Activated CD4-positive, alpha-beta T cell treated with anti-CD3 and anti-CD28 coated beads, Interleukin-2, amount 50 U/mL, for 24 hours (primary cell): ENCODE data around the gene MLKL.
"Not testable (repeated sequence)": the region's sequence is repeated elsewhere in the genome, so short reads cannot be mapped to it uniquely, and the experiment has no call there.

Source experiments
- DNase-seq, 2 donors: peaks; one replicate each; pipeline ENCODE4 v3.0.0-alpha.2; 2020; ENCODE audit warnings: low read depth in 1 of 2, low spot score in 1 of 2

Gene MLKL

DNA sequence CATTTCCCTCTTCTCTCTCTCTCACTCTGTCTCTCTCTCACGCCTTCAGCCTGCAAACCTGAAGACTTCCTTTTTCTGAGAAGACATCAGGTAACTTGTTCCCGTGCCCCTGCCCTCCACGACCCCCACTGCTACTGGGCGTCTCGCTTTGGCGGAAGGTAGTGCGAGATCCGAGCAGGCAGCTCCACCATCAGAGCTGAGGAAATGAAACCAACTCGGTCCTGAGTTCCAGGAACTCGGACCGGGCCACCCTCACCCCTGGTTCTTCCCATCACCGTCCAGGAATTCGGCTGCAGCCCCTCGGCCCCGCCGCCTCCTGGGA, 585 bp downstream of the MLKL start:
- no peak for DNase-seq

- DNase-seq, result no peak
Observed at GRCh38 chr16:74699666-74700065, 996 bp downstream of the MLKL start.

DNA sequence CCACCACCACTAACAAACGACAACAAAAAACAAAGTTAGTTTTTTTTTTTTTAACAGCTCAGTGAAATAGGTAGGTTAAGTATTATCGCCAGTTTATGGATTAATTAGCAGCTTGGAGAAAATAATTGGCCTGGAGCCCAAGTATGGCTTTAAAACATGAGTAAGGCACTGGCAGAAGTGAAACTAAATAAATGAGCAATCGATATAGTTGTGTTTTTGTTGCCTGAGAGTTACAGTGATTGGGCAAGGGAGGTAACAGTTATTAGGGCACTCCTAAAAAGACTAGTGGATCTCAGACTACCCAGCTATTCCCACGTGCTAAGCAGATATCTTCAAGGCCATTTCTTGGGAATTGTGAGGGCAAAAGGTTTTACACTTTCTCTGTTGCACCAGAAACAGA, 2.4 kb downstream of the MLKL start:
- no peak for DNase-seq

GRCh38 chr16:74695450-74696422, 4.9 kb downstream of the MLKL start:
- peak in 1 of 2 donors; percentile 33 for DNase-seq

DNA sequence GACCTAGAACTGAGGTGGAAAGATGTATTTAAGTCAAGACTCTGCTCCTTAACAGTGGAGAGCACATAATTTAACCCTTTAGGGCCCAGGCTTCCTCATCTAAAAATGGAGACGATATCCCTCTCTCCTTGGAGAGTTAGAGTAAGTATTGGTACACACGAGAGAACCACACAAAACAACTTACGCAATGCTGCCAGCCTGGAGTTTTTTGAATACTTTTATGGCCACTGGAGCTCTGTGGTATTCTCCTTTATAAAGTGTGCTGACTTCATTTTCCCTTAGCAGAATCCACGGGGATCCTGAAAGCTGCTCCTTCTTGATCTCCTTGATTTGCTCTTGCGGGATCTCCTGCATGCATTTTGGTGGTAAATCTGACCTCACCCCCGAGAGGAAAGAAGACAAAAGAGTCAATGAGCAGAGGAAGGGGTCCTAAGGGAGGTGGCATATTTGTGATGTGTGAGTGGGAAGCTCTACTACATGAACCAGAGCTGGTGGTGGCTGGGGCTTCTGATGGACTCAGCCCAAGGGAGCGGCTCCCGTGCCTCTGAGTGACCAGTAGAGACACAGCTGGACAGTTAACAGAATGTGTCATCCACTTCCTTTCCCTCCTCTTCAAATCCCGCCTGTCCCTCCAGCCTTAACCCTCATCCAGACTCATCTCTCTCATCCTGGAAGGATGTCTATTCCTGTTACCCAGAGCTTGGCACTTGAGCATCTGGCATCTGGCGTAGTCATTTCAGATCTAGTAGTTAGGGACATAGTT, 9.4 kb downstream of the MLKL start:
- DNase-seq, result no peak

DNA sequence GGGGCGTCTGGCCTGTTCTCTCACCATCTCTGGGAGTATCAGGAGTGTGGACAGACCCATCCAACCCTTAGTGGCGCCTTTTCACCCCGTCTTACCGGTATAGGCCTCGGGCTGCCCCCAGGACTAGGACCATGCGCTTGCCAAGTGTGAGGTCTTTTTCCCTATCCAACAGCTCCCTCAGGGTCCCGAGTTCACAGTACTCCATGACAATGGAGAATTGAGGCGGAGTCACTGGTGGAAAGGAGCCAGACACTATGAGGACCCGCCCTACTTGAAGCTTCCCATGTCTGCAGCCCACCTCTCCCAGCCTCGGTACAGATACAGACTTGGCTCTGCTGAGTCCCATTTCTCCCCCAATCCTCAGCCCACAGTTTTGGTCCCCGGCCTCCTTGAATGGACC, 18.1 kb downstream of the MLKL start:
- no peak for DNase-seq

- no peak for DNase-seq
Observed at GRCh38 chr16:74680681-74681080, 20.0 kb downstream of the MLKL start.

GRCh38 chr16:74679983-74680382, 20.7 kb downstream of the MLKL start:
- no peak for DNase-seq

- no peak for DNase-seq
Observed at GRCh38 chr16:74677868-74678267, 22.8 kb downstream of the MLKL start.

DNA sequence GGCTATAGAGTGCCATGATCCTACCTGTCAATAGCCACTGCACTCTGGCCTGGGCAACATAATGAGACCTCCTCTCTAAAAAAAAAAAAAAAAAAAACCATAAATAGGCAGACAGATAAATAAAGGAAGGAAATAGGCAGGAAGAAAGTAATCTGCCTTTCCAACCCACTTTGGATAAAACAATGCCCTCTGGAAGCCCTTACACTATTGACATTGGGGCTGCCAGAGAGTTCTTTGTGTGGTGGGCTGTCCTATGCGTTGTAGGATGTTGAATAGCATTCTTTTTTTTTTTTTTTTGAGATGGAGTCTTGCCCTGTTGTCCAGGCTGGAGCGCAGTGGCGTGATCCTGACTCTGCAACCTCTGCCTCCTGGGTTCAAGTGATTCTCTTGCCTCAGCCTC, 26.8 kb downstream of the MLKL start:
- no peak for DNase-seq

DNA sequence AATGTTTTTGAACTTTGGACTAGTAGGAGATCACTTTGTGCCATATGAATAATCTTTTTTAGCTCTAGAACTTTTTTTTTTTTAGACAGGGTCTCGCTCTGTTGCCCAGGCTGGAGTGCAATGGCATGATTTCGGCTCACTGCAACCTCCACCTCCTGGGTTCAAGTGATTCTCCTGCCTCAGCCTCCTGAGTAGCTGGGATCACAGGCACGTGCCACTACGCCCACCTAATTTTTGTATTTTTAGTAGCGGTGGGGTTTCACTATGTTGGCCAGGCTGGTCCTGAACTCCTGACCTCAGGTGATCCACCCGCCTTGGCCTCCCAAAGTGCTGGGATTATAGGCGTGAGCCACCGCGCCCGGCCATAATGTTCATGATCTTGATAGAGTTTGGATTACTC, 31.8 kb downstream of the MLKL start:
- DNase-seq, result not testable (repeated sequence)

- peak; percentile 6 to 10 for DNase-seq
Observed at GRCh38 chr16:74667255-74667700, 33.4 kb downstream of the MLKL start.

DNA sequence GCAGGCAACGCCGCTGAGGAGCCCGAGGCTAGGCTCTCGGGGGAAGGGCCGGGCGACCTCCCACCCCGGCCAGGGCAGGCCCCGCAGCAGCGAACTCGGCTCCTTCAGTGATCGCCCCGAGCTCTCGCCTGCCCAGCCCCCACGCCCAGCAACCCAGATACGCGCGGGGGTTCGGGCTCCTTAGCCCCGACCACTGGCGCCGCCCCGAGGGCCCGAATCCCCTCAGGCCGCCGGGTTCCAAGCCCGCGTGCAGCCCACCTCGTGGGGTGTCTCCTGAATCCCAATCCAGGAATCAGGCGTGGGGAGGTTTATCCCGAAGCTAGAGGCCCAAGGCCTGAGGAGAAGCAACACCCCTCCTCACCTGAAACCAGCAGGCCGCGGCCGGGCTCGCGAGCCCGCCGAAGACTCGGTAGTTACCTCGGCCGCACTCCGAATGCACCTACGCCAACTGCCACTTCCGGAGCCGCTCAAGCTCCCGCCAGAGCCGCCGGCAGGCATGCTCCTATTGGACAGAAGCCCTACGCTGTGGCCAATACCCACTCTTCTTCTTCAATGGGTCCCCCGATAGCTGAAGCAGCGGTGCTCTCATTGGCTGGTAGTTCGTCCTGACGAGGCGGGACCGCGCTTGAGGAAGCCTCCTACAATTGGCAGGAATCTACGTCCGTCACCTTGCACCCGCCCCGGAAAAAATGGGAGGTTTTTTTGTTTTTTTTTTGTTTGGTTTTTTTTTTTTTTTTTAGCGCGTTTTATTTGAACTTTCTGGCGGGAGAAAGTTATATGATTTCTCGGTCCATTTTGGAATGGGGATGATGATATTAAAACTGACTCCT, 34.0 kb downstream of the MLKL start, which contains the start of gene RFWD3:
TSS of gene RFWD3 (minus strand) at position 453 of the 830 bp plus-strand sequence. CDS start 5,428 bp downstream, outside the sequence.
- peak; percentile 84 to 97 for DNase-seq

DNA sequence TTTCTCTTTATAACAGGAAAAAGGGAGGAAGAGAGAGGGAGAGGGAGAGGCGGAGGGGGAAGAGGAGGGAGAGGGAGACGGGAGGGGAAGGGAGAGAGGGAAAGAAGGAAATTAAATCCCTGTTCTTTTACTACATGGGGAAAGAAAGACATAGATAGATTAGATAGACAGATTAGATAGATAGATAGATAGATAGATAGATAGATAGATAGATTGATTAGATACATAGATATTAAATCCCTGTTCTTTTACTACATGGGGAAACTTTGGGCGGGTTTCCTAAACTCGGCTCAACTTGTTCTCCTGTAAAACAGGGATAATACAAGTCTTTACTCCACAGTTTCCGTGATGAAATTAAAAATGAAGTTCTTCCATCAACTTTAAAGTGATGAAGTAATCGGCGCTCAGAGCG, 34.6 kb downstream of the MLKL start:
- no peak for DNase-seq

DNA sequence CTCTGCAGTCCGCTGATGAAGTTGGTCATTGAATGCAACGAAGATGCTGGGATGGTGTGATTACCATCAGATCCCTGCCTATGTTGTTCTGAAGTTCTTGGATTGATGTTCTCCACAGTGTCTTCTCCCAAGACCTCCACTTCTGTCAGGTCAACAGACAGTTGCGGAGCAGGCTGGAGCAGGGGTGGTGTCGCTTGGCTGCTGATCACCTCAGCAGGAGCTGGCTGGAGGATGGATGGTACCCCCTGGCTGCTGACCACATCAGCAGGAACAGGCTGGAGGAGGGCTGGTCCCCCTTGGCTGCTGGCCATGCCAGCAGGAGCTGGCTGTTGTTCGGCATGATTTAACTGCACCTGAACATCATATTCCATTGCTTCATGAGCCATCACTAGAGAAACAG, 39.6 kb downstream of the MLKL start:
- no peak for DNase-seq

- no peak for DNase-seq
Observed at GRCh38 chr16:74660383-74660782, 40.3 kb downstream of the MLKL start.

DNA sequence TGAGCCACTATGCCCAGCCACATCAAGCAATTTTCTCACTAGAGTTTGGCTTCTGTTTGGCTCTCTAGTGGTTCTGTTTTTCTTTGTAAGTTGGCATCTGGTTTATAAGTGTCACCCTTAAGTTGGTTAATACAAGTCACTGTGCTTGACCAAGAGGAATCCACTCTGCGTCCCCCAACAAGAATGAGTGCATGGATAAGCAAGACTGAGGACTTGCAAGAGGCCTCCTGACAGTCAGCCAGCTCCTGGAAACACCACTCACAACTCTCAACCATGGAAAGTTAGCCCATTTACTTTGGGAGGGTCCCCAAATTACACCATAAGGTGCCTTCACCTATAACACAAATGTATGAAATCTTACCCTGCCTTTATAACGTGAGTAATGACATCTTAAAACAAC, 41.6 kb downstream of the MLKL start:
- no peak for DNase-seq

- DNase-seq, result no peak
Observed at GRCh38 chr16:74657870-74658642, 42.6 kb downstream of the MLKL start.

GRCh38 chr16:74654536-74655050, 46.1 kb downstream of the MLKL start:
- DNase-seq, result no peak

DNA sequence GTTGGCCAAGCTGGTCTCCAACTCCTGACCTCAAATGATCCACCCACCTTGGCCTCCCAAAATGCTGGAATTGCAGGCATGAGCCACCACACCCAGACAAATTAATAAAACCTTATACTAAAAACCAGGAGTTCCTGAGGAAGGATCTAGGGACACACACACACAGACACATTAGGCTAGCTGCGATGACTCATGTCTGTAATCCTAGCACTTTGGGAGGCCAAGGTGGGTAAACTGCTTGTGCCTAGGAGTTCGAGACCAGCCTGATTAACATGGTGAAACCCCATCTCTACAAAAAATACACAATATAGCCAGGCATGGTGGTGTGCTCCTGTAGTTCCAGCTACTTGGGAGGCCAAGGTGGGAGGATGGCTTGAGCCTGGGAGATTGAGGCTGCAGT, 47.8 kb downstream of the MLKL start:
- DNase-seq, result not testable (repeated sequence)
